K562 (cell line): ENCODE measurements around the gene SBNO1. TPM values are rescaled to one million over a fixed set of nuclear protein-coding genes. Genes with fewer than 3 reads are reported as not detected.

Experiments
- ATAC-seq: fragments of 200-7000 bp; cut with Tn5 transposase; 3 replicates; pipeline ENCODE4 v1.9.1; 2020; ENCODE audit warnings: moderate library complexity
- BruUV-seq: library from RNA; stranded (reverse); fragments of 400-500 nt; replicated peaks from 2 replicates; lab custom pipeline; 2021; lab: Mats Ljungman, UMichigan
- CTCF ChIA-PET: fragments of 300-600 bp; formaldehyde crosslinking; extraction: SDS; loops from one replicate; lab custom pipeline; 2021; ENCODE audit warnings: low intra/inter-chr PET ratio; lab: Yijun Ruan, JAX
- POLR2A ChIA-PET: fragments of 300-600, 350-650 bp; sonication (Branson Sonifier 250); formaldehyde crosslinking; extraction: SDS; loops from one replicate; lab custom pipeline; 2021; ENCODE audit warnings: antibody characterized with exemption, inconsistent platforms; lab: Yijun Ruan, JAX
- DNase-seq, 4 experiments: peaks; one replicate each; pipeline versions ENCODE4 v3.0.0 to v3.0.0-alpha.2; 2011 to 2018; ENCODE audit warnings: low spot score in 3 of 4, mixed read lengths in 3 of 4; ENCODE audit errors: extremely low read depth in 1 of 4
- FAIRE-seq: peaks from 2 replicates; lab custom pipeline; 2011; peaks lifted over from hg19 to GRCh38; lab: Jason Lieb, UNC
- H2AFZ ChIP-seq: 2 replicates; pipeline ENCODE4 v1.6.0; 2011; ENCODE audit warnings: low read depth, low read length, control low read depth, inconsistent platforms
- H3K27ac ChIP-seq: fragments of 200-600 bp; 3 replicates; pipeline ENCODE4 v1.8.0; 2011; ENCODE audit warnings: low read depth, mild to moderate bottlenecking, control low read depth, inconsistent platforms, low read length, moderate library complexity, mixed read lengths; ENCODE audit errors: extremely low read depth
- H3K27me3 ChIP-seq, 2 experiments: fragments of 300-600 bp in 1 of 2; 2 replicates in 1 of 2; 3 replicates in 1 of 2; pipeline versions ENCODE4 v1.6.0 to v1.8.0; 2011; ENCODE audit warnings: inconsistent platforms in 2 of 2, low read length in 2 of 2, mild to moderate bottlenecking in 1 of 2, mixed read lengths in 1 of 2, moderate library complexity in 1 of 2; ENCODE audit not compliant: control insufficient read depth in 2 of 2, insufficient read depth in 2 of 2
- H3K36me3 ChIP-seq: fragments of 300-600 bp; 3 replicates; pipeline ENCODE4 v1.8.0; 2011; ENCODE audit warnings: mild to moderate bottlenecking, low read length, inconsistent platforms; ENCODE audit not compliant: control insufficient read depth, insufficient read depth
- H3K4me1 ChIP-seq, 2 experiments: fragments of 200-600 bp in 1 of 2; replicated peaks in 1 of 2; 2 replicates in 1 of 2; 3 replicates in 1 of 2; pipeline versions ENCODE4 v1.5.1 to v1.8.0; 2011; ENCODE audit warnings: inconsistent platforms in 2 of 2, low read length in 2 of 2, mild to moderate bottlenecking in 1 of 2, mixed read lengths in 1 of 2, moderate library complexity in 1 of 2; ENCODE audit not compliant: control insufficient read depth in 2 of 2, insufficient read depth in 2 of 2
- H3K4me2 ChIP-seq: 2 replicates; pipeline ENCODE4 v1.6.1; 2011; ENCODE audit warnings: low read length, control low read depth, inconsistent platforms, mixed read lengths; ENCODE audit not compliant: insufficient read depth
- H3K4me3 ChIP-seq: fragments of 200-600 bp; sonication (generic), shearing (Covaris generic); 2 replicates; pipeline ENCODE4 v1.5.1; 2016; ENCODE audit warnings: control low read depth, inconsistent platforms
- H3K79me2 ChIP-seq: fragments of 200-600 bp; 3 replicates; pipeline ENCODE4 v1.8.0; 2011; ENCODE audit warnings: low read length, inconsistent platforms; ENCODE audit not compliant: control insufficient read depth, insufficient read depth
- H3K9ac ChIP-seq, 2 experiments: 2 replicates each; pipeline versions ENCODE4 v1.6.0 to v1.6.1; 2011; ENCODE audit warnings: low read depth in 2 of 2, low read length in 2 of 2, control low read depth in 1 of 2, inconsistent platforms in 1 of 2, mild to moderate bottlenecking in 1 of 2, mixed read lengths in 1 of 2; ENCODE audit not compliant: insufficient read depth in 1 of 2
- H3K9me1 ChIP-seq: one replicate; pipeline ENCODE4 v1.6.0; 2011; ENCODE audit warnings: inconsistent platforms, mild to moderate bottlenecking, low read length, moderate library complexity; ENCODE audit not compliant: control insufficient read depth, insufficient read depth
- H3K9me3 ChIP-seq: replicated peaks from 2 replicates; pipeline ENCODE4 v1.5.1; 2011; ENCODE audit warnings: low read depth, low read length, inconsistent platforms; ENCODE audit not compliant: control insufficient read depth, insufficient read depth
- H4K20me1 ChIP-seq: replicated peaks from 2 replicates; pipeline ENCODE4 v1.6.1; 2011; ENCODE audit warnings: low read length, inconsistent platforms, mixed read lengths; ENCODE audit not compliant: control insufficient read depth, insufficient read depth
- CBFB ChIP-seq: sonication (generic); formaldehyde crosslinking; IDR thresholded peaks from 2 replicates; pipeline ENCODE4 v1.4.0; 2020; ENCODE audit warnings: mild to moderate bottlenecking, missing genetic modification reagents
- CCNT2 ChIP-seq: IDR thresholded peaks from 2 replicates; pipeline ENCODE4 v1.6.1; 2011; ENCODE audit warnings: borderline replicate concordance, low read depth, mild to moderate bottlenecking, moderate library complexity, mixed read lengths, low read length; ENCODE audit not compliant: insufficient read length; ENCODE audit errors: extremely low read depth
- HNRNPL ChIP-seq: fragments of 200-400 bp; formaldehyde crosslinking; IDR thresholded peaks from 2 replicates; pipeline ENCODE4 v1.6.1; 2017; ENCODE audit warnings: low read depth, mild to moderate bottlenecking, low read length
- KAT7 ChIP-seq: sonication (generic); formaldehyde crosslinking; IDR thresholded peaks from 2 replicates; pipeline ENCODE4 v1.8.0; 2022; ENCODE audit warnings: missing genetic modification reagents, mild to moderate bottlenecking, borderline replicate concordance
- MTA1 ChIP-seq: fragments of 450-650 bp; IDR thresholded peaks from 2 replicates; pipeline ENCODE4 v1.6.1; 2017; ENCODE audit warnings: borderline replicate concordance
- NFE2L1 ChIP-seq: fragments of 450-650 bp; IDR thresholded peaks from 2 replicates; pipeline ENCODE4 v1.6.1; 2016; ENCODE audit warnings: missing genetic modification characterization, low read depth, mild to moderate bottlenecking, missing compliant biosample characterization, moderate library complexity, borderline replicate concordance
- NONO ChIP-seq, 2 experiments: fragments of 200-400 bp in 1 of 2; fragments of 450-650 bp in 1 of 2; formaldehyde crosslinking in 1 of 2; IDR thresholded peaks; 2 replicates each; pipeline ENCODE4 v1.6.1; 2017; ENCODE audit warnings: low read depth in 2 of 2, mild to moderate bottlenecking in 2 of 2, moderate library complexity in 2 of 2, low read length in 1 of 2
- NR2F6 ChIP-seq: fragments of 450-650 bp; formaldehyde crosslinking; IDR thresholded peaks from 2 replicates; pipeline ENCODE4 v1.4.0; 2020; ENCODE audit warnings: mild to moderate bottlenecking
- OTX1 ChIP-seq: fragments of 450-650 bp; formaldehyde crosslinking; IDR thresholded peaks from 2 replicates; pipeline ENCODE4 v1.4.0; 2022; ENCODE audit warnings: mild to moderate bottlenecking
- POLR2G ChIP-seq: fragments of 200-400 bp; formaldehyde crosslinking; IDR thresholded peaks from 2 replicates; pipeline ENCODE4 v1.6.1; 2017; ENCODE audit warnings: low read depth, mild to moderate bottlenecking, antibody characterized with exemption, low read length, moderate library complexity
- RB1 ChIP-seq: fragments of 450-650 bp; IDR thresholded peaks from 2 replicates; pipeline ENCODE4 v1.6.1; 2017; ENCODE audit warnings: low read depth, mild to moderate bottlenecking
- XRCC5 ChIP-seq: fragments of 200-400 bp; formaldehyde crosslinking; IDR thresholded peaks from 2 replicates; pipeline ENCODE4 v1.6.1; 2017; ENCODE audit warnings: low read depth, mild to moderate bottlenecking, low read length
- ZBTB7A ChIP-seq: IDR thresholded peaks from 2 replicates; pipeline ENCODE4 v1.6.1; 2011; ENCODE audit warnings: low read depth, mild to moderate bottlenecking, low read length, moderate library complexity, borderline replicate concordance; ENCODE audit not compliant: control insufficient read depth
- ZFP30 ChIP-seq: fragments of 250-450 bp; sonication (Bioruptor Pico); IDR thresholded peaks from 2 replicates; pipeline ENCODE4 v1.8.0; 2022; ENCODE audit warnings: moderate library complexity, mild to moderate bottlenecking, inconsistent platforms, borderline replicate concordance
- ZNF121 ChIP-seq: sonication (generic); formaldehyde crosslinking; conservative IDR thresholded peaks from 2 replicates; pipeline ENCODE4 v1.8.0; 2022; ENCODE audit warnings: missing genetic modification reagents
- ZNF644 ChIP-seq: fragments of 200-800 bp; sonication (Bioruptor generic); IDR thresholded peaks from 2 replicates; pipeline ENCODE4 v1.6.1; 2016; ENCODE audit warnings: low read depth, missing genetic modification characterization, missing compliant biosample characterization
- ZZZ3 ChIP-seq: fragments of 450-650 bp; IDR thresholded peaks from 2 replicates; pipeline ENCODE4 v1.6.1; 2016; ENCODE audit warnings: antibody characterized with exemption, mild to moderate bottlenecking, moderate library complexity
- WGBS: fragments of 100-300 bp; shearing (Covaris generic); methylation state at CpG from one replicate; pipeline ENCODE4 v1.1.6; 2016; ENCODE audit warnings: low coverage, mixed read lengths; ENCODE audit not compliant: insufficient coverage; ENCODE audit errors: missing lambda C conversion rate; 5-methylcytosine and 5-hydroxymethylcytosine counted together
- in situ Hi-C: fragments of 300-500 bp; cut with MboI; formaldehyde crosslinking; loops from 4 replicates; pipeline ENCODE4 v1.15.0; 2018; ENCODE audit warnings: inconsistent platforms, mixed read lengths
- intact Hi-C: fragments of 100-400 bp; cut with micrococcal nuclease; formaldehyde crosslinking; loops from 2 replicates; pipeline ENCODE4 v1.14.2; 2022
- polyA plus RNA-seq, 8 experiments: library from polyadenylated mRNA; depleted of rRNA in 4 of 8; stranded (reverse) in 5 of 8; unstranded in 3 of 8; fragments of >200 nt; fragmentation: Nextera tagmentation in 2 of 8; fragmentation: Illumina TruSeq in 1 of 8; extraction: Ambion mirVana in 2 of 8; extraction: Trizol in 1 of 8; gene quantifications; 2 replicates each; pipeline versions ENCODE4 v1.2.1 to v1.2.3, GENCODE V29; 2011 to 2014; ENCODE audit warnings: inconsistent platforms in 1 of 8, missing spikeins in 1 of 8
- total RNA-seq, 7 experiments: library from RNA; depleted of rRNA in 6 of 7; stranded (reverse); fragments of >200 nt in 6 of 7; fragmentation: Illumina TruSeq in 2 of 7; extraction: Trizol in 2 of 7; gene quantifications; 2 replicates each; pipeline versions ENCODE4 v1.2.1 to v1.2.3, GENCODE V29; 2011 to 2021; ENCODE audit warnings: low replicate concordance in 1 of 7

The SBNO1 gene
- total and polyA plus RNA-seq, 9 of the 15 experiments (the other 6 are each of a cell fraction or from before 2014, with no cell fraction given), result 14.9 to 77.1 (median 35.9) TPM

GRCh38 chr12:123401753-123402683 lies 37.4 kb upstream of the SBNO1 start (continued):
- TF ChIP-seq ZZZ3 (no peak), ZNF121 (0 out of 2 replicates have a peak, but pooled peaks have one; percentile 8), KAT7 (no peak), POLR2G (0 out of 2 replicates have a peak, but pooled peaks have one; percentile 31), RB1 (no peak), NR2F6 (no peak), ZFP30 (no peak), NONO (IDR thresholded peaks at IDR 0.05; ENCODE audit: low read depth in 2 of 2, low read length in 1 of 2) (no peak)

GRCh38 chr12:123399255-123399617 lies 34.6 kb upstream of the SBNO1 start:
- Histone ChIP-seq H3K9me3 (no peaks in the 10 kb centered on the region), H3K9me1 (peaks cover 15% of the 10 kb centered on the region), H3K4me2 (no peak overlapping the region), H3K27me3 (no peaks in the 10 kb centered on the region), H3K4me3 (no peak overlapping the region), H3K27ac (no peak overlapping the region), H3K9ac (peak overlapping the region in 1 of 2 experiments; percentile 9; a peak in 1 of 4 replicates)
- CTCF ChIA-PET, result no interaction called here
- in situ Hi-C loops, result loop anchor here (25.0 kb wide), 1 partner anchor 1562 kb away; no protein-coding TSS in a partner anchor
- TF ChIP-seq ZNF644 (tag) (no peak), HNRNPL (no peak), XRCC5 (no peak), CBFB (CRISPR knock-in tag) (no peak), MTA1 (no peak), NFE2L1 (no peak), ZBTB7A (no peak), OTX1 (CRISPR knock-in tag) (no peak), CCNT2 (no peak)
- TF ChIP-seq, all 486 proteins: peak for 0
- Histone ChIP-seq H2AFZ (no peak overlapping the region), H4K20me1 (peaks cover 32% of the 10 kb centered on the region), H3K36me3 (peaks cover 85% of the 10 kb centered on the region), H3K79me2 (peaks cover 69% of the 10 kb centered on the region), H3K4me1 (peaks cover 0 to 12% of the 10 kb centered on the region in 2 experiments; a peak in 2 of 5 replicates)
- 98% methylated on average over 6 of the region's 6 CpGs for WGBS
- no TSS peak for BruUV-seq
- no peak; the same call in 2 of the 3 replicates for ATAC-seq
- no peak for FAIRE-seq
- POLR2A ChIA-PET, result interaction anchor here (0.6 to 3.3 kb wide), 6 partner anchors 9 to 197 kb away, joined by 3 to 20 read pairs (median 4); no protein-coding TSS in a partner anchor
- DNase-seq, result no peak
- intact Hi-C loops, result no loop called here
